CD14-positive monocyte (primary cell): ENCODE data around the gene ZNF281. TPM values are rescaled to one million over a fixed set of nuclear protein-coding genes. Genes with fewer than 3 reads are reported as not detected.

Experiments used
- DNase-seq, 3 donors: peaks; one replicate each; pipeline ENCODE4 v3.0.0-alpha.2; 2011 to 2022
- H2AFZ ChIP-seq: 2 replicates; pipeline ENCODE4 v1.6.0; 2012; ENCODE audit warnings: mild to moderate bottlenecking, low read depth, low read length, inconsistent platforms; ENCODE audit not compliant: insufficient read depth, poor library complexity, severe bottlenecking
- H3K27ac ChIP-seq, 2 donors: 1 replicate in 1 of 2; 2 replicates in 1 of 2; pipeline ENCODE4 v1.5.1; 2012 to 2013; ENCODE audit warnings: low read length in 2 of 2, control low read depth in 1 of 2, inconsistent platforms in 1 of 2, low read depth in 1 of 2, mild to moderate bottlenecking in 1 of 2
- H3K27me3 ChIP-seq, 2 donors: one replicate each; pipeline versions ENCODE4 v1.6.0 to v1.6.1; 2011 to 2013; ENCODE audit warnings: low read length in 2 of 2; ENCODE audit not compliant: control insufficient read depth in 2 of 2, insufficient read depth in 2 of 2
- H3K36me3 ChIP-seq, 2 donors: replicated peaks in 1 of 2; 1 replicate in 1 of 2; 2 replicates in 1 of 2; pipeline versions ENCODE4 v1.5.1 to v1.6.1; 2012 to 2013; ENCODE audit warnings: low read length in 2 of 2, control low read depth in 1 of 2, inconsistent platforms in 1 of 2, mild to moderate bottlenecking in 1 of 2; ENCODE audit not compliant: insufficient read depth in 2 of 2, control insufficient read depth in 1 of 2
- H3K4me1 ChIP-seq, 2 donors: 1 replicate in 1 of 2; 2 replicates in 1 of 2; pipeline versions ENCODE4 v1.5.1 to v1.6.1; 2012 to 2013; ENCODE audit warnings: low read length in 2 of 2, control low read depth in 1 of 2, inconsistent platforms in 1 of 2, mild to moderate bottlenecking in 1 of 2, moderate library complexity in 1 of 2; ENCODE audit not compliant: insufficient read depth in 2 of 2, control insufficient read depth in 1 of 2
- H3K4me2 ChIP-seq: replicated peaks from 2 replicates; pipeline ENCODE3; 2012; ENCODE audit warnings: low read length, moderate library complexity, mild to moderate bottlenecking; ENCODE audit not compliant: poor library complexity, severe bottlenecking; ENCODE audit errors: extremely low read depth
- H3K4me3 ChIP-seq, 3 experiments: fragments of 200-600 bp in 1 of 3; sonication (generic) in 1 of 3; replicated peaks in 1 of 3; 1 replicate in 2 of 3; 2 replicates in 1 of 3; pipeline ENCODE4 v1.5.1; 2011 to 2013; ENCODE audit warnings: low read length in 3 of 3, mild to moderate bottlenecking in 3 of 3, control low read depth in 2 of 3, low read depth in 2 of 3, inconsistent platforms in 1 of 3, moderate library complexity in 1 of 3
- H3K79me2 ChIP-seq: 2 replicates; pipeline ENCODE4 v1.6.0; 2012; ENCODE audit warnings: mild to moderate bottlenecking, control low read depth, inconsistent platforms, low read length, moderate library complexity; ENCODE audit not compliant: insufficient read depth
- H3K9ac ChIP-seq: 2 replicates; pipeline ENCODE4 v1.6.0; 2017; ENCODE audit warnings: low read length, mild to moderate bottlenecking; ENCODE audit not compliant: insufficient read depth, poor library complexity, severe bottlenecking
- H3K9me3 ChIP-seq, 2 donors: replicated peaks in 1 of 2; 1 replicate in 1 of 2; 2 replicates in 1 of 2; pipeline versions ENCODE4 v1.5.1 to v1.6.1; 2012 to 2013; ENCODE audit warnings: low read length in 2 of 2, control low read depth in 1 of 2; ENCODE audit not compliant: control insufficient read depth in 1 of 2, insufficient read depth in 1 of 2
- H4K20me1 ChIP-seq: 2 replicates; pipeline ENCODE4 v1.6.0; 2012; ENCODE audit warnings: mild to moderate bottlenecking, low read length, control low read depth, moderate library complexity; ENCODE audit not compliant: insufficient read depth
- H3K27ac Mint-ChIP-seq, 7 donors: one replicate each; pipeline ENCODE4 v1.8.0; 2020; ENCODE audit warnings: mild to moderate bottlenecking in 7 of 7, mixed read lengths in 7 of 7, moderate library complexity in 6 of 7, inconsistent platforms in 2 of 7
- H3K27me3 Mint-ChIP-seq, 3 donors: one replicate each; pipeline ENCODE4 v1.8.0; 2021 to 2022; ENCODE audit warnings: low read depth in 3 of 3, mild to moderate bottlenecking in 3 of 3, mixed read lengths in 3 of 3, moderate library complexity in 3 of 3, inconsistent platforms in 1 of 3
- H3K36me3 Mint-ChIP-seq, 2 donors: one replicate each; pipeline ENCODE4 v1.8.0; 2020; ENCODE audit warnings: mixed read lengths in 2 of 2, inconsistent platforms in 1 of 2, mild to moderate bottlenecking in 1 of 2
- H3K4me1 Mint-ChIP-seq: one replicate; pipeline ENCODE4 v1.8.0; 2020; ENCODE audit warnings: mild to moderate bottlenecking, mixed read lengths
- H3K4me3 Mint-ChIP-seq, 2 donors: one replicate each; pipeline ENCODE4 v1.8.0; 2020; ENCODE audit warnings: mild to moderate bottlenecking in 2 of 2, mixed read lengths in 2 of 2, moderate library complexity in 1 of 2
- H3K9me3 Mint-ChIP-seq, 7 donors: one replicate each; pipeline ENCODE4 v1.8.0; 2020 to 2022; ENCODE audit warnings: mixed read lengths in 7 of 7, mild to moderate bottlenecking in 6 of 7, moderate library complexity in 6 of 7, inconsistent platforms in 2 of 7
- CTCF ChIP-seq: fragments of 200-600 bp; IDR thresholded peaks from one replicate; pipeline ENCODE4 v1.8.0; 2022; ENCODE audit warnings: antibody characterized with exemption, mild to moderate bottlenecking
- WGBS: methylation state at CpG from one replicate; pipeline ENCODE4 v1.1.5; 2013; ENCODE audit warnings: missing lambda C conversion rate; ENCODE audit not compliant: insufficient coverage; 5-methylcytosine and 5-hydroxymethylcytosine counted together
- intact Hi-C, 2 donors: fragments of 100-400 bp; cut with micrococcal nuclease; formaldehyde crosslinking; loops; one replicate each; pipeline versions ENCODE4 v1.15.0 to v1.15.1; 2023
- polyA plus RNA-seq, 3 donors: library from polyadenylated mRNA; depleted of rRNA in 1 of 3; unstranded in 2 of 3; stranded (reverse) in 1 of 3; fragments of 300-500 nt in 2 of 3; fragments of >200 nt in 1 of 3; fragmentation: Illumina TruSeq in 2 of 3; gene quantifications; 1 replicate in 2 of 3; 2 replicates in 1 of 3; pipeline ENCODE4 v1.2.3, GENCODE V29; 2012 to 2021

ZNF281 gene
- polyA plus RNA-seq, 3 donors: 10.5 to 30.6 (median 26.6) TPM

DNA sequence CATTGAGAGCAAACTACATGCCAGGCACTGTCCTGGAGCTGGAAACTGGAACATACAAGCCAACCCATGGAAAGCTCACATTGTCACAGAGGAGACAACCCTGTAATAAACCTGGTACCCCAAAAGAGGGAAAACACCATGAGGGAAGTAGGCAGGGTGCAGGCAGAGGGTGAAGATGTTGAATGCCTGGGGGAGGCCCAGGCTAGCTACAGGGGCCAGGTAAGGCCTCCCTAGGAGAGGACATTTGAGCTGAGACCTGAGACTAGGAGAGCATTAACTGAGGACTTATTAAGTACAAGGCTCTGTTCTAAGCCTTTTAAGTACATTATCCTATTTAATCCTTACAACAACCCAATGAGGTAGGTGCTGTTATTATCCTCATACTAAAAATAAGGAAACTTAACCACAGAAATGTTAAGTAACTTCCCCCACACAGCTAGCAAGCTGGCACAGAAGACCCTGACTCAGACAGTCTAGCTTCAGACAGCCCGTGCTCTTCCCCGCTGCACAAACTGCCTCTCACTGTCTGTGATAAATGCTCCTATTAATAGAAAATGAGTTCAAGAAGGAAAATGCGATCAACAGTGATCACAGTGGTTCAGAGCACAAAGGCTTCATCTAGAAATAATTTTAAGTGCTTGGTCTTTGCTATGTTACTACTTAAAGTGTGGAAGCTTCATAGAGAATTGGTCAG lies 41.8 kb downstream of the ZNF281 start:
- intact Hi-C loops: loop anchor here in 1 of 2 donors (5.0 kb wide), 1 partner anchor 39 kb away; no protein-coding TSS in a partner anchor
- no peaks in the 10 kb centered on the region for H3K27me3 Mint-ChIP-seq
- H3K4me3 Mint-ChIP-seq: peak overlapping the region; percentile 2 to 77
- no peak overlapping the region for H3K9ac ChIP-seq
- peaks cover 51 to 61% of the 10 kb centered on the region in 2 donors for H3K4me1 ChIP-seq
- peak overlapping the region; percentile 51 for H3K4me2 ChIP-seq
- H3K27ac ChIP-seq: peak overlapping the region; percentile 35 to 71
- H3K27ac Mint-ChIP-seq: peak overlapping the region; percentile 16 to 91 (median 87)
- no peaks in the 10 kb centered on the region for H3K36me3 ChIP-seq
- H4K20me1 ChIP-seq: no peaks in the 10 kb centered on the region
- H3K4me3 ChIP-seq: peak overlapping the region in 1 of 3 experiments; percentile 37
- H3K27me3 ChIP-seq: no peaks in the 10 kb centered on the region
- peaks cover 58% of the 10 kb centered on the region for H3K4me1 Mint-ChIP-seq
- WGBS: 0% methylated on average over 1 of the region's 3 CpGs
- no peak for TF ChIP-seq CTCF
- H3K36me3 Mint-ChIP-seq: peaks cover 0 to 5% of the 10 kb centered on the region in 2 donors
- H3K9me3 Mint-ChIP-seq: no peaks in the 10 kb centered on the region
- no peaks in the 10 kb centered on the region for H3K9me3 ChIP-seq
- DNase-seq: peak; percentile 71 to 87 (median 83)
- H2AFZ ChIP-seq: peak overlapping the region; percentile 29
- no peaks in the 10 kb centered on the region for H3K79me2 ChIP-seq

DNA sequence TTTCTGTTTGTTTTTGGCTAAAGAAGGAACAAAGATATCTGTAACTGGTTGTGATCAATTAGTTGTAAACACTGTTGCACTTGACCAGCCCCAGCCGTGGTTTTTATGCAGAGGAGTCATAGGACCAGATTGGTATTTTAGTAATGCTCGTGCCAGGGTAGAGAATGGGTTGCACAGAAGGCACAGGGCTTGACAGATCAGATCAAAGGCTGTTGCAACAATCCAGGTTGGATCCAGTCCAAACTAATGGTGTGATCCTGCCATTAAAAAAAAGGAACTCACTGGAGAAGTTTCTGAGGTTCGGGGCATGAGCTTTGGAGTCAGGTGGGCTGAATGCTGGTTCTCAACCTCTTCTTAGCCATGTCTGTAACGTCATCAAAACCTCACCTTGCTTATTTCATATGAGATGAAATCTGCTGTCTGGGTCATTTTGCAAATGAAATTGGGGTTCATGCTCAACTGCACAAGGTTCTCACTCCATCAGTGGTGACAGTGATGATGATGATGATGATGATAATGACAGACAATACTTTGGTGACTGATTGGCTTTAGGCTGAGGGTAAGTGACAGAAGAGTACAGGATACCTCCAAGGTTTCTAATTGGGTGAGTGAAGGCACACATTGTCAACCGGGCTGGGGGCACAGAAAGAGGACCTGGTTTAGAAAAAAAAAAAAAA lies 43.1 kb downstream of the ZNF281 start:
- Histone ChIP-seq H3K4me2 (no peak overlapping the region), H3K9ac (no peak overlapping the region), H3K27me3 (no peaks in the 10 kb centered on the region), H3K4me3 (no peak overlapping the region), H3K9me3 (no peaks in the 10 kb centered on the region), H3K36me3 (no peaks in the 10 kb centered on the region), H3K27ac (peak overlapping the region in 1 of 2 donors; percentile 53), H3K79me2 (no peaks in the 10 kb centered on the region), H4K20me1 (no peaks in the 10 kb centered on the region), H3K4me1 (peaks cover 63 to 74% of the 10 kb centered on the region in 2 donors), H2AFZ (no peak overlapping the region)
- whole genome bisulfite sequencing: 32% methylated on average over 3 of the region's 5 CpGs
- intact Hi-C loops: loop anchor here in 1 of 2 donors (5.0 kb wide), 1 partner anchor 41 kb away; no protein-coding TSS in a partner anchor
- Mint-ChIP-seq H3K27me3 (no peaks in the 10 kb centered on the region), H3K36me3 (peaks cover 0 to 3% of the 10 kb centered on the region in 2 donors), H3K4me3 (peak overlapping the region in 1 of 2 donors; percentile 4), H3K27ac (peak overlapping the region; percentile 4 to 74 (median 58)), H3K4me1 (peaks cover 55% of the 10 kb centered on the region), H3K9me3 (no peaks in the 10 kb centered on the region)
- peak; percentile 63 to 79 (median 69) for DNase-seq
- TF ChIP-seq CTCF: no peak
